SK-N-SH treated with all-trans-retinoic acid at 6 μM for 48 hours (cell line): ENCODE results near the gene PCED1A.

Experiments used
- ATAC-seq: fragments of 200-7000 bp; cut with Tn5 transposase; 3 replicates; pipeline ENCODE4 v1.9.1; 2020; ENCODE audit warnings: mild to moderate bottlenecking, moderate library complexity
- CSDC2 ChIP-seq: fragments of 250-450 bp; sonication (Bioruptor Pico); IDR thresholded peaks from 2 replicates; pipeline ENCODE4 v1.5.0; 2020; ENCODE audit warnings: mild to moderate bottlenecking, moderate library complexity
- GLIS3 ChIP-seq: fragments of 250-450 bp; sonication (Bioruptor Pico); IDR thresholded peaks from 2 replicates; pipeline ENCODE4 v1.5.0; 2020; ENCODE audit warnings: mild to moderate bottlenecking, moderate library complexity
- POU6F1 ChIP-seq: fragments of 250-450 bp; sonication (Bioruptor Pico); IDR thresholded peaks from 2 replicates; pipeline ENCODE4 v1.8.0; 2021; ENCODE audit warnings: low read depth, mild to moderate bottlenecking, moderate library complexity, borderline replicate concordance
- ZNF70 ChIP-seq: fragments of 450-650 bp; formaldehyde crosslinking; IDR thresholded peaks from 2 replicates; pipeline ENCODE4 v1.5.0; 2020; ENCODE audit warnings: mild to moderate bottlenecking, moderate library complexity
- ZNF8 ChIP-seq: fragments of 450-650 bp; formaldehyde crosslinking; IDR thresholded peaks from 2 replicates; pipeline ENCODE4 v1.5.0; 2020; ENCODE audit warnings: mild to moderate bottlenecking, moderate library complexity

Gene PCED1A

DNA sequence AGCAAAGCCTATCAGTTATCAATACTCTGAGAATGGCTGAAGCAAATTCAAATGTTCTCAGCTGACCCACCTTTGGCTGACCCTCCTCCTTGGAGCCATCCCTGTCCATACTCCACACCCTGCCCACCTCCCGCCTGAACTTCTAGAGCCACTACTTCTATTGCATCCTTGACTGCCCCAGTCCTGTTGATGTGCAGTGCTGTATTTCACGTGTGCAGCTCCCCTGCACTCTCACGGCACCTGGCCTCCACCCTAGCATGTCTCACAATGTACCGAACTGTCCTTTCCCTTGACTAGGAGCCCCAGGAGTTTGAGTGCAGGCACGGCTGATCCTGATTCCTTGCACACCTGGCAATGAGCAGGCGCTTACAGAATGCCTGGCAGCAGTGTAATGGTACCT, 47.0 kb downstream of the PCED1A start:
- TF ChIP-seq ZNF70 (CRISPR knock-in tag) (no peak), POU6F1 (no peak), GLIS3 (CRISPR knock-in tag) (no peak), ZNF8 (CRISPR knock-in tag) (no peak), CSDC2 (no peak)
- ATAC-seq: no peak
